ENCODE measurements around the gene CYB5R4. TPM values are rescaled to one million over a fixed set of nuclear protein-coding genes. Genes with fewer than 3 reads are reported as not detected.

Gene CYB5R4
- total RNA-seq, 2 experiments from 2014 or later = 15.5 to 16.3 TPM

DNA sequence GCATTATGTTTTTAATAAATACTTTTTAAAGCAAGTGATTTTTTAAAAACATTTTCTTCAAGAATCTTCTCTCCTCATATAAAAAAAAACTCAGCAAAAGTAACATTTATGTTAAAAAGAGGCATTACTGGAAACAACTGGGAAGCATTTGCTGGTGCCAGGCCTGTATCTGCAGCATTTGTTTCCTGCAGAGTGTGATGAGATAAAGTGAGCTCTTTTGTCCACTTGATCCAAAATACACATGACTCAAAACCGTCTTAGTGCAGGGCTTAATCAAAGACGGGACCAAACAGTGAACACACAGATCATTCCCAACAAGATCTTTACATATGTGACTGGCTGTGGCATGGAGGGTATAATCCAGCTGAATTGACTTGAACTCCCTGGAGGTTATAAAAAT, 34.7 kb upstream of the CYB5R4 start:
- Mint-ChIP-seq H3K4me3 (no peak overlapping the region), H3K27ac (no peak overlapping the region), H3K27me3 (peaks cover 13% of the 10 kb centered on the region), H3K36me3 (ENCODE audit: low read depth) (no peaks in the 10 kb centered on the region), H3K4me1 (ENCODE audit: low read depth) (no peaks in the 10 kb centered on the region), H3K9me3 (no peaks in the 10 kb centered on the region)
- H3K36me3 ChIP-seq (ENCODE audit: insufficient read depth, low read length) = no peaks in the 10 kb centered on the region
- no peaks in the 10 kb centered on the region for H3K27me3 ChIP-seq (ENCODE audit: control insufficient read depth in 1 of 2, insufficient read depth in 2 of 2, low read length in 2 of 2)
- no peak for ATAC-seq (ENCODE audit: poor library complexity)
- no peaks in the 10 kb centered on the region for H3K4me1 ChIP-seq (ENCODE audit: insufficient read depth, low read length)
- CTCF ChIA-PET = no interaction called here
- no peaks in the 10 kb centered on the region for H3K9me3 ChIP-seq (ENCODE audit: control insufficient read depth in 1 of 2, insufficient read depth in 1 of 2, low read length in 2 of 2)
- H3K27ac ChIP-seq (ENCODE audit: low read depth in 1 of 2, low read length in 2 of 2) = no peak overlapping the region
- intact Hi-C loops (cut with DNase I, micrococcal nuclease) = loop anchor here in 1 of 2 experiments (10.0 kb wide), 1 partner anchor 280 kb away; no protein-coding TSS in a partner anchor
- no peak for DNase-seq
- POLR2A ChIA-PET = no interaction called here
- TF ChIP-seq CTCF (IDR thresholded peaks at IDR 0.05) = no peak
- H3K4me3 ChIP-seq (ENCODE audit: low read length) = no peak overlapping the region

- ATAC-seq (ENCODE audit: poor library complexity) = no peak
- POLR2A ChIA-PET = no interaction called here
Observed at GRCh38 chr6:83827050-83827449, 32.4 kb upstream of the CYB5R4 start.

DNA sequence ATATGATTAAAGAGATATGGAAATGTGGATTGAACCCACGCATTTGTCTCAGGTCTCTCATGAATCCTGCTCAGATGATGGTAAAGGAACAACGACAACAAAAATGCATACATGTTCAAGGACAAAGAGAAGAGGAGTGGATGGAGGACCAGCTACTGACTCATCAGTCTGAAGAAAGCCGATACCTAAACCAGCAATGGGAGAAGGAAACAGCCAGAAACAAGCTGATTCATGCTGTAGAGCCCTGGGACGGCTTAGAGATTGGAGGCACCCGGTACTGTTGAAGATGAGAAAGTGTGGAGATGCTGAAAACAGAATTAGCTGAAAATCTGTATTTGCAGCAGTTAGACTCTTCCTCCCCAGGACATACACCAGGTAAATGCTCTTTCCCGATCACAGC, 20.8 kb upstream of the CYB5R4 start:
- H3K4me1 ChIP-seq (ENCODE audit: insufficient read depth, low read length) = no peaks in the 10 kb centered on the region
- no peak overlapping the region for H3K27ac Mint-ChIP-seq
- peaks cover 13% of the 10 kb centered on the region for H3K9me3 Mint-ChIP-seq
- CTCF ChIA-PET = no interaction called here
- H3K9me3 ChIP-seq (ENCODE audit: control insufficient read depth in 1 of 2, insufficient read depth in 1 of 2, low read length in 2 of 2) = peaks cover 0 to 8% of the 10 kb centered on the region in 2 experiments
- no peaks in the 10 kb centered on the region for H3K36me3 ChIP-seq (ENCODE audit: insufficient read depth, low read length)
- no peaks in the 10 kb centered on the region for H3K4me1 Mint-ChIP-seq (ENCODE audit: low read depth)
- intact Hi-C loops (cut with DNase I, micrococcal nuclease) = no loop called here
- H3K27ac ChIP-seq (ENCODE audit: low read depth in 1 of 2, low read length in 2 of 2) = no peak overlapping the region
- no peak overlapping the region for H3K4me3 ChIP-seq (ENCODE audit: low read length)
- POLR2A ChIA-PET = no interaction called here
- H3K4me3 Mint-ChIP-seq = no peak overlapping the region
- DNase-seq (no peak), ATAC-seq (ENCODE audit: poor library complexity) (no peak)
- no peak for TF ChIP-seq CTCF (IDR thresholded peaks at IDR 0.05)
- no peaks in the 10 kb centered on the region for H3K27me3 ChIP-seq (ENCODE audit: control insufficient read depth in 1 of 2, insufficient read depth in 2 of 2, low read length in 2 of 2)
- no peaks in the 10 kb centered on the region for H3K36me3 Mint-ChIP-seq (ENCODE audit: low read depth)
- H3K27me3 Mint-ChIP-seq = peaks cover 44% of the 10 kb centered on the region

More at GRCh38 chr6:83827050-83827449, 32.4 kb upstream of the CYB5R4 start:
- H3K4me3 ChIP-seq (ENCODE audit: low read length) = no peak overlapping the region
- no peaks in the 10 kb centered on the region for H3K36me3 Mint-ChIP-seq (ENCODE audit: low read depth)
- H3K9me3 ChIP-seq (ENCODE audit: control insufficient read depth in 1 of 2, insufficient read depth in 1 of 2, low read length in 2 of 2) = no peaks in the 10 kb centered on the region
- H3K9me3 Mint-ChIP-seq = no peaks in the 10 kb centered on the region
- H3K4me3 Mint-ChIP-seq = no peak overlapping the region
- CTCF ChIA-PET = no interaction called here
- no peak for DNase-seq
- H3K27ac Mint-ChIP-seq = no peak overlapping the region
- no peak for TF ChIP-seq CTCF (IDR thresholded peaks at IDR 0.05)
- H3K36me3 ChIP-seq (ENCODE audit: insufficient read depth, low read length) = no peaks in the 10 kb centered on the region
- no peaks in the 10 kb centered on the region for H3K4me1 Mint-ChIP-seq (ENCODE audit: low read depth)
- H3K27me3 ChIP-seq (ENCODE audit: control insufficient read depth in 1 of 2, insufficient read depth in 2 of 2, low read length in 2 of 2) = no peaks in the 10 kb centered on the region
- no peaks in the 10 kb centered on the region for H3K4me1 ChIP-seq (ENCODE audit: insufficient read depth, low read length)
- intact Hi-C loops (cut with DNase I, micrococcal nuclease) = loop anchor here in 1 of 2 experiments (10.0 kb wide), 1 partner anchor 278 kb away; no protein-coding TSS in a partner anchor
- H3K27ac ChIP-seq (ENCODE audit: low read depth in 1 of 2, low read length in 2 of 2) = no peak overlapping the region
- H3K27me3 Mint-ChIP-seq = peaks cover 19% of the 10 kb centered on the region

All from CD4-positive, alpha-beta T cell (primary cell).